ENCODE measurements around the gene JARID2. TPM values are rescaled to one million over a fixed set of nuclear protein-coding genes. Genes with fewer than 3 reads are reported as not detected.

JARID2 gene
- total and polyA plus RNA-seq, 2 of the 13 experiments (the other 11 are each of a cell fraction or from before 2014, with no cell fraction given) = 7.5 to 10.3 TPM

DNA sequence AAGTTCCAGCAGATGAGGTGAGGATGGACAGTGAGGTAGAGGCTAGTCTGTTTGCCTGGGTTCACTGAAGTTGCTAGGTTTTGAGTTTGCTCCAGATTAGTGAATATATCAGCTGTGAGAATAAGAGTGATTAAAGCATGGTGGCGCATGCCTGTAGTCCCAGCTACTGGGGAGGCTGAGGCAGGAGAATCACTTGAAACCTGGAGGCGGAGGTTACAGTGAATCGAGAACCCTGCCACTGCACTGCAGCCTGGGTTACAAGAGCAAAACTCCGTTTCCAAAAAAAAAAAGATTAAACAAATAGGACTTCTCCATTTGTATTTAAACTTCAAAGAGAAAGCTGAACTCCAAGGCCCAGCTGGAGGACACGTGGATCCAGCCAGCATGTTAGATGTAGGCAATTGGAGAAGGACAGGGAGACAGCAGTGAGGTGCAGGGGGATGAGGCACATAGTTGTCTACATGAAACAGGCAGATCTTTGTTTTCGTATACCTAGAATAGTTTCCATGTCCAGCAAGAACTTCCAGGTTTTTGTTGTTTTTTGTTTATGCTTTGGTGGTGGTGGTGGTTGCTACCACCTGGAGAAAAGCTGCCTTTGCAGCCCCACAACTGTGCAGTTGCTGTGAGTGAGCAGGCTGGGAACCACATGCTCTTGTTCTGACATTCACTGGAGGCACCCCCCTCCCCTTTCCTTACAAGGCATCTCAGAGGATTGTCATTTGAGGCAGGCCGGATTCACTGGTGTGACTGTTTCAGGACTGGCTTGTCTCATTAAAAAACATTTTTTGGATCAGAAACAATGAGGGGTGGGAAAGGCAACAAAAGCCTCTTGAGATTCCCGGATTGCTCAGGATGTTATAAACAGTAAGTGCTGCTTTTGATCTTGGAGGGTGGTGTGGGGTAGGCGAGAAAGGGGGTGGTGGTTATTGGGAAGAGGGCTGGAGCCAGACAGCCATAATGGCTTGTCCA lies 72.3 kb downstream of the JARID2 start:
- no peak for FAIRE-seq
- in situ Hi-C loops (cut with HindIII; ENCODE audit: extremely low pct_ligation_motif_present, low pct_unique_long_range_greater_than_20kb) (no loop called here), intact Hi-C loops (cut with micrococcal nuclease; ENCODE audit: unreplicated experiment) (no loop called here)
- Histone ChIP-seq H3K36me3 (replicated peaks in 1 of 2; ENCODE audit: control insufficient read depth in 1 of 2, insufficient read depth in 2 of 2, low read length in 2 of 2) (no peaks in the 10 kb centered on the region), H3K9ac (ENCODE audit: insufficient read depth, low read depth, low read length) (peak overlapping the region; percentile 27; the same call in 1 of the 2 replicates), H3K27ac (ENCODE audit: extremely low read length, insufficient read depth, low read length) (peak overlapping the region; percentile 45), H3K79me2 (ENCODE audit: insufficient read depth, low read length) (peaks cover 71% of the 10 kb centered on the region), H3K4me1 (ENCODE audit: insufficient read depth, low read length) (peaks cover 54% of the 10 kb centered on the region), H3K27me3 (ENCODE audit: control insufficient read depth in 1 of 2, insufficient read depth in 2 of 2, low read length in 2 of 2) (no peaks in the 10 kb centered on the region), H3K4me2 (ENCODE audit: low read depth, low read length) (peak overlapping the region; percentile 38; the same call in 1 of the 2 replicates), H2AFZ (ENCODE audit: low read length) (no peak overlapping the region), H3K9me3 (ENCODE audit: low read length) (no peaks in the 10 kb centered on the region), H4K20me1 (ENCODE audit: insufficient read depth, low read length) (no peaks in the 10 kb centered on the region), H3K4me3 (replicated peaks in 1 of 3; ENCODE audit: insufficient read depth in 1 of 3, low read depth in 2 of 3, low read length in 3 of 3) (no peak overlapping the region)
- WGBS (ENCODE audit: low lambda C conversion rate) = 60% methylated on average over 9 of the region's 9 CpGs
- ATAC-seq = peak; percentile 87
- ChIA-PET POLR2A (interaction anchor here (1.3 kb wide), 1 partner anchor 73 kb away, joined by 3 read pairs; the partner anchor contains the start of gene JARID2), CTCF (ENCODE audit: low intra/inter-chr PET ratio, low total read pairs) (no interaction called here)
- DNase-seq (ENCODE audit: low spot score) = peak; percentile 70
- BruUV-seq (replicated peaks) = no TSS peak
- TF ChIP-seq, protein P1, sequence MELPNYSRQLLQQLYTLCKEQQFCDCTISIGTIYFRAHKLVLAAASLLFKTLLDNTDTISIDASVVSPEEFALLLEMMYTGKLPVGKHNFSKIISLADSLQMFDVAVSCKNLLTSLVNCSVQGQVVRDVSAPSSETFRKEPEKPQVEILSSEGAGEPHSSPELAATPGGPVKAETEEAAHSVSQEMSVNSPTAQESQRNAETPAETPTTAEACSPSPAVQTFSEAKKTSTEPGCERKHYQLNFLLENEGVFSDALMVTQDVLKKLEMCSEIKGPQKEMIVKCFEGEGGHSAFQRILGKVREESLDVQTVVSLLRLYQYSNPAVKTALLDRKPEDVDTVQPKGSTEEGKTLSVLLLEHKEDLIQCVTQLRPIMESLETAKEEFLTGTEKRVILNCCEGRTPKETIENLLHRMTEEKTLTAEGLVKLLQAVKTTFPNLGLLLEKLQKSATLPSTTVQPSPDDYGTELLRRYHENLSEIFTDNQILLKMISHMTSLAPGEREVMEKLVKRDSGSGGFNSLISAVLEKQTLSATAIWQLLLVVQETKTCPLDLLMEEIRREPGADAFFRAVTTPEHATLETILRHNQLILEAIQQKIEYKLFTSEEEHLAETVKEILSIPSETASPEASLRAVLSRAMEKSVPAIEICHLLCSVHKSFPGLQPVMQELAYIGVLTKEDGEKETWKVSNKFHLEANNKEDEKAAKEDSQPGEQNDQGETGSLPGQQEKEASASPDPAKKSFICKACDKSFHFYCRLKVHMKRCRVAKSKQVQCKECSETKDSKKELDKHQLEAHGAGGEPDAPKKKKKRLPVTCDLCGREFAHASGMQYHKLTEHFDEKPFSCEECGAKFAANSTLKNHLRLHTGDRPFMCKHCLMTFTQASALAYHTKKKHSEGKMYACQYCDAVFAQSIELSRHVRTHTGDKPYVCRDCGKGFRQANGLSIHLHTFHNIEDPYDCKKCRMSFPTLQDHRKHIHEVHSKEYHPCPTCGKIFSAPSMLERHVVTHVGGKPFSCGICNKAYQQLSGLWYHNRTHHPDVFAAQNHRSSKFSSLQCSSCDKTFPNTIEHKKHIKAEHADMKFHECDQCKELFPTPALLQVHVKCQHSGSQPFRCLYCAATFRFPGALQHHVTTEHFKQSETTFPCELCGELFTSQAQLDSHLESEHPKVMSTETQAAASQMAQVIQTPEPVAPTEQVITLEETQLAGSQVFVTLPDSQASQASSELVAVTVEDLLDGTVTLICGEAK (IDR thresholded peaks at IDR 0.05) = no peak
- TF ChIP-seq, protein P1 (CRISPR knock-in tag; IDR thresholded peaks at IDR 0.05) = peak; percentile 38; the same call in 1 of the 2 replicates
- TF ChIP-seq ZNF747 (CRISPR knock-in tag; IDR thresholded peaks at IDR 0.05; ENCODE audit: borderline replicate concordance) = 0 out of 2 replicates have a peak, but pooled peaks have one; percentile 19
- TF ChIP-seq ZNF713 (CRISPR knock-in tag; IDR thresholded peaks at IDR 0.05) = no peak
- TF ChIP-seq, protein P2, sequence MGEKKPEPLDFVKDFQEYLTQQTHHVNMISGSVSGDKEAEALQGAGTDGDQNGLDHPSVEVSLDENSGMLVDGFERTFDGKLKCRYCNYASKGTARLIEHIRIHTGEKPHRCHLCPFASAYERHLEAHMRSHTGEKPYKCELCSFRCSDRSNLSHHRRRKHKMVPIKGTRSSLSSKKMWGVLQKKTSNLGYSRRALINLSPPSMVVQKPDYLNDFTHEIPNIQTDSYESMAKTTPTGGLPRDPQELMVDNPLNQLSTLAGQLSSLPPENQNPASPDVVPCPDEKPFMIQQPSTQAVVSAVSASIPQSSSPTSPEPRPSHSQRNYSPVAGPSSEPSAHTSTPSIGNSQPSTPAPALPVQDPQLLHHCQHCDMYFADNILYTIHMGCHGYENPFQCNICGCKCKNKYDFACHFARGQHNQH (CRISPR knock-in tag; IDR thresholded peaks at IDR 0.05) = 0 out of 2 replicates have a peak, but pooled peaks have one; percentile 20
- TF ChIP-seq NCOA2 (CRISPR knock-in tag; IDR thresholded peaks at IDR 0.05) = peak; percentile 40; the same call in 1 of the 2 replicates
- TF ChIP-seq ESRRA (CRISPR knock-in tag; IDR thresholded peaks at IDR 0.05; ENCODE audit: low read depth) = no peak
- TF ChIP-seq ZNF598 (CRISPR knock-in tag; IDR thresholded peaks at IDR 0.05; ENCODE audit: borderline replicate concordance) = no peak
- no peak for TF ChIP-seq ZNF549 (CRISPR knock-in tag; IDR thresholded peaks at IDR 0.05)
- no peak for TF ChIP-seq ZFP82 (CRISPR knock-in tag; IDR thresholded peaks at IDR 0.05; ENCODE audit: borderline replicate concordance)
- peak; percentile 94 for TF ChIP-seq ZSCAN29 (CRISPR knock-in tag; conservative IDR thresholded peaks at IDR 0.05)

Data from HepG2 (cell line).